Measurements from ENCODE around the gene ZNF101. TPM values are rescaled to one million over a fixed set of nuclear protein-coding genes. Genes with fewer than 3 reads are reported as not detected.

Gene ZNF101
- total RNA-seq, 4 donors from 2014 or later, result 0.39 to 9.7 (median 2.5) TPM

DNA sequence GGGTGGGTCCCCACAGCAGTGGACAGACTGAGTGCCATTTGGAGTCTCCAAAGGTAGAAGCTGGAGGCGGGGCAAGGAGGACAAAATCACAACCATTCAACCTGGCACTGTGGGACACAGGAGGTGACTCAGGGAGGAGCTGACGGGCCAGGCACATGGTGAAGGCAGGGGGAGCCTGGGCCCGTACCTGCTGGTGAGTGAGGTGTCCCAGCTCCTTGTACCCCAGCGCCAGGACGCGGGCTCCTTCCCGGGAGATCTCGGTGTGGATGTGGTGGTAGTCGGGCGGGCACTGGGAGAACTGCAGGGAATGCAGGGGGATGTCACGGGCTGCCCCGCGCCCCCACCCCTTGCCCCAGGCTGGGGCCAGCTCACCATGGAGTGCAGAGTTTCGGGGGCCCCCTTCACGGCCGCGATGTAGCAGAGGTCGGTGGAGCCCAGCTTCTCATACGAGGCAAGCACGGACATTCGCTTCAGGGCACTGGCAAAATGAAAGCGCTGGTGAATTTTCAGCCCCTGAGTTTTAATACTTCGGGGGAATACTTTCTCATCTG lies 15.0 kb upstream of the ZNF101 start:
- Histone ChIP-seq H3K27ac (no peak overlapping the region), H3K4me1 (no peaks in the 10 kb centered on the region), H3K27me3 (no peaks in the 10 kb centered on the region), H3K4me3 (no peak overlapping the region), H3K9me3 (no peaks in the 10 kb centered on the region), H3K36me3 (peaks cover 5 to 97% of the 10 kb centered on the region in 2 donors)
- DNase-seq, result no peak
- ATAC-seq, result no peak
- intact Hi-C loops (cut with DNase I; ENCODE audit: low total_unique reads), result no loop called here
- in situ Hi-C loops (cut with MboI; ENCODE audit: low sequenced_read_pairs in 4 of 4), result loop anchor here in 1 of 4 donors (25.0 kb wide), 1 partner anchor 266 kb away; no protein-coding TSS in a partner anchor
- TF ChIP-seq CTCF (IDR thresholded peaks at IDR 0.05 in 4 of 5, conservative IDR thresholded peaks at IDR 0.05 in 1 of 5), result no peak
- TF ChIP-seq POLR2A (IDR thresholded peaks at IDR 0.05), result no peak

GRCh38 chr19:19654441-19654840 lies 14.2 kb upstream of the ZNF101 start:
- Histone ChIP-seq H3K36me3 (peaks cover 5 to 100% of the 10 kb centered on the region in 2 donors), H3K4me1 (no peaks in the 10 kb centered on the region), H3K4me3 (no peak overlapping the region), H3K9me3 (no peaks in the 10 kb centered on the region), H3K27ac (no peak overlapping the region), H3K27me3 (no peaks in the 10 kb centered on the region)
- ATAC-seq (no peak), DNase-seq (no peak)
- in situ Hi-C loops (cut with MboI; ENCODE audit: low sequenced_read_pairs in 4 of 4), result loop anchor here in 1 of 4 donors (25.0 kb wide), 1 partner anchor 267 kb away; no protein-coding TSS in a partner anchor
- TF ChIP-seq POLR2A (IDR thresholded peaks at IDR 0.05), result no peak
- no peak for TF ChIP-seq CTCF (IDR thresholded peaks at IDR 0.05 in 4 of 5, conservative IDR thresholded peaks at IDR 0.05 in 1 of 5)
- intact Hi-C loops (cut with DNase I; ENCODE audit: low total_unique reads), result no loop called here

DNA sequence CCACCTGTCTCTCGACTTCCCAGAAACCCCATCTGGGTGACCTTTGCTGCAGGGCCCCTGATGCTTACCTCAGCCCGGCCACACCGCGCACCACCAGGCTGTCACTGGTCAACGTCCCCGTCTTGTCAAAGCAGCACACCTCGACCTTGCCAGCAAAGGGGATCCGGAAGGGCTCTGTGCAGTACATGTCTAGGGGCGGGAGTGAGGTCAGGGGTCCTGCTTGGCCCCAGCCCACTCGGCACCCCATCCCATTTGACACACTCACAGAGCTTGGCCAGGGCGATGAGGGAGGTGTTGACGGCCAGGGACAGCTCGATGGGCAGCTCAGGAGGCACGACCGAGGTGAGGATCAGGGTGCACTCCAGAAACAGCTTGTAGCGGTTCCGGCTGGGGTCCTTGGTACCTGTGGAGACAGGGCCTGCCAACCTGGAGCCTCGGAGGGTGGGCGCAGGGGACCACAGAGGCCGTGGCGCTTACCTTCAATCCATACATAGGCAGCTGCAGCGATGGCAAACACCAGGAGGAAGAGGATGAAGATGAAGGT lies 13.5 kb upstream of the ZNF101 start:
- ATAC-seq (no peak), DNase-seq (no peak)
- Histone ChIP-seq H3K36me3 (peaks cover 5 to 93% of the 10 kb centered on the region in 2 donors), H3K4me3 (no peak overlapping the region), H3K27ac (no peak overlapping the region), H3K9me3 (no peaks in the 10 kb centered on the region), H3K27me3 (no peaks in the 10 kb centered on the region), H3K4me1 (no peaks in the 10 kb centered on the region)
- in situ Hi-C loops (cut with MboI; ENCODE audit: low sequenced_read_pairs in 4 of 4) (loop anchor here in 1 of 4 donors (25.0 kb wide), 1 partner anchor 268 kb away; no protein-coding TSS in a partner anchor), intact Hi-C loops (cut with DNase I; ENCODE audit: low total_unique reads) (no loop called here)
- TF ChIP-seq CTCF (IDR thresholded peaks at IDR 0.05 in 4 of 5, conservative IDR thresholded peaks at IDR 0.05 in 1 of 5) (no peak), POLR2A (IDR thresholded peaks at IDR 0.05) (no peak)

DNA sequence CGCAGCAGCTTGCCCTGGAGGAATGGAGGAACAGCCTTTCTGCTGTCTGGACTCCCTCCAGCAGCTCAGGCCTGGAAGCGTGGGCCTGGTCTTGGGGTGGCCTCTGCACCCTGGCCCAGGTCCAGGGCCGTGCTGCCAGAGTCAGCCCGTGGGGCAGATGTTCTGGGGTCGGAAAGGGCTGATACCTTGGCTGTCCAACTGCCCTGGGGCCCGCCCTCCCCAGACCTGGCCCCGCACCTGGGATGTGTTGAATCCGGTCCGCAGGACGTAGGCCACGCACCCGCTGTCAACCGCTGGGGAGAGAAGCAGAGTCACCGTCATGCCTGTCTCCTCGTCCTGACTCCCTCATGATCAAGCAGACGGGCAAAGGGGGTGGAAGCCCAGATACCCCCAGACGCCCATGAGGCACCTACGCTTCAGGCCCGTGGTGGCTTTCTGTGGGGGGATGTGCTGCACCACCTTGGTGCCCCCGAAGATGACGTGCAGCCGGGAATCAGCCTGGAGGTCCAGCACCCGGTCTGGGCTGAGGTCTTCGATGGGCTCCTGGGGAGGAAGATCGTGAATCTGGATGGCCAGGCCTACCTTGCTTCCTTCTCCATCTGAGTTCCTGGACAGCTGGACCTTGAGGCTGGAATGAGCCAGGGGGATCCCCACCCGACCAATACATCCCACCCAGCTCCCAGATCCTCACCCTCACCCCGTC lies 12.8 kb upstream of the ZNF101 start:
- no peak for TF ChIP-seq CTCF (IDR thresholded peaks at IDR 0.05 in 4 of 5, conservative IDR thresholded peaks at IDR 0.05 in 1 of 5)
- no peak for TF ChIP-seq POLR2A (IDR thresholded peaks at IDR 0.05)
- Histone ChIP-seq H3K4me3 (no peak overlapping the region), H3K9me3 (no peaks in the 10 kb centered on the region), H3K4me1 (no peaks in the 10 kb centered on the region), H3K27ac (no peak overlapping the region), H3K27me3 (no peaks in the 10 kb centered on the region), H3K36me3 (peaks cover 5 to 87% of the 10 kb centered on the region in 2 donors)
- intact Hi-C loops (cut with DNase I; ENCODE audit: low total_unique reads) (no loop called here), in situ Hi-C loops (cut with MboI; ENCODE audit: low sequenced_read_pairs in 4 of 4) (loop anchor here in 1 of 4 donors (25.0 kb wide), 1 partner anchor 268 kb away; no protein-coding TSS in a partner anchor)
- DNase-seq, result no peak
- no peak for ATAC-seq

Data from gastrocnemius medialis (tissue), 4 donors.